ENCODE data around the gene FAM107B. TPM values are rescaled to one million over a fixed set of nuclear protein-coding genes. Genes with fewer than 3 reads are reported as not detected.

FAM107B gene
- total RNA-seq, 4 donors from 2014 or later: 7.3 to 15.6 (median 13.3) TPM

GRCh38 chr10:14701466-14701865 is 73.2 kb downstream of the FAM107B start:
- Histone ChIP-seq H3K9me3 (no peaks in the 10 kb centered on the region), H3K4me1 (no peaks in the 10 kb centered on the region), H3K36me3 (no peaks in the 10 kb centered on the region), H3K4me3 (no peak overlapping the region), H3K27ac (no peak overlapping the region), H3K27me3 (no peaks in the 10 kb centered on the region)
- no peak for ATAC-seq
- TF ChIP-seq POLR2AphosphoS5 (IDR thresholded peaks at IDR 0.05): no peak
- 88 to 90% methylated on average over 5 to 7 of the region's 7 CpGs for WGBS, 2 donors (ENCODE audit: low coverage in 1 of 2)

- no peaks in the 10 kb centered on the region for H3K4me1 ChIP-seq
- 71% methylated on average over 1 of the region's 1 CpG; no CpG with 5 or more reads in 1 of the 2 donors for WGBS, 2 donors (ENCODE audit: low coverage in 1 of 2)
- no peak overlapping the region for H3K27ac ChIP-seq
- H3K27me3 ChIP-seq: no peaks in the 10 kb centered on the region
- H3K36me3 ChIP-seq: no peaks in the 10 kb centered on the region
- H3K4me3 ChIP-seq: no peak overlapping the region
- TF ChIP-seq CTCF (IDR thresholded peaks at IDR 0.05) (no peak), POLR2A (IDR thresholded peaks at IDR 0.05) (no peak), EP300 (IDR thresholded peaks at IDR 0.05) (no peak), POLR2AphosphoS5 (IDR thresholded peaks at IDR 0.05) (no peak)
- ATAC-seq: no peak
- H3K9me3 ChIP-seq: no peaks in the 10 kb centered on the region
These were observed 74.2 kb downstream of the FAM107B start for GRCh38 chr10:14700546-14700945.

GRCh38 chr10:14699482-14699881 is 75.2 kb downstream of the FAM107B start:
- ATAC-seq: no peak
- Histone ChIP-seq H3K27me3 (no peaks in the 10 kb centered on the region), H3K27ac (no peak overlapping the region), H3K9me3 (no peaks in the 10 kb centered on the region), H3K4me1 (no peaks in the 10 kb centered on the region), H3K4me3 (no peak overlapping the region), H3K36me3 (no peaks in the 10 kb centered on the region)
- TF ChIP-seq EP300 (IDR thresholded peaks at IDR 0.05): no peak
- TF ChIP-seq CTCF (IDR thresholded peaks at IDR 0.05): no peak
- no peak for TF ChIP-seq POLR2AphosphoS5 (IDR thresholded peaks at IDR 0.05)
- TF ChIP-seq POLR2A (IDR thresholded peaks at IDR 0.05): no peak
- 96% methylated on average over 4 of the region's 4 CpGs for WGBS, 2 donors (ENCODE audit: low coverage in 1 of 2)

GRCh38 chr10:14698829-14699170 is 75.9 kb downstream of the FAM107B start:
- no peak overlapping the region for H3K27ac ChIP-seq
- no peak overlapping the region for H3K4me3 ChIP-seq
- H3K4me1 ChIP-seq: no peaks in the 10 kb centered on the region
- no peak for TF ChIP-seq CTCF (IDR thresholded peaks at IDR 0.05)
- no peak for TF ChIP-seq EP300 (IDR thresholded peaks at IDR 0.05)
- TF ChIP-seq POLR2AphosphoS5 (IDR thresholded peaks at IDR 0.05): no peak
- no peak for TF ChIP-seq POLR2A (IDR thresholded peaks at IDR 0.05)
- H3K36me3 ChIP-seq: no peaks in the 10 kb centered on the region
- H3K9me3 ChIP-seq: no peaks in the 10 kb centered on the region
- no peaks in the 10 kb centered on the region for H3K27me3 ChIP-seq
- ATAC-seq: no peak
- 52 to 80% methylated on average over 3 of the region's 3 CpGs for WGBS, 2 donors (ENCODE audit: low coverage in 1 of 2)

GRCh38 chr10:14698111-14698828 is 76.4 kb downstream of the FAM107B start:
- Histone ChIP-seq H3K9me3 (no peaks in the 10 kb centered on the region), H3K4me3 (no peak overlapping the region), H3K4me1 (no peaks in the 10 kb centered on the region), H3K36me3 (no peaks in the 10 kb centered on the region), H3K27me3 (no peaks in the 10 kb centered on the region), H3K27ac (no peak overlapping the region)
- no peak for ATAC-seq
- WGBS, 2 donors (ENCODE audit: low coverage in 1 of 2): 53 to 59% methylated on average over 5 of the region's 6 CpGs
- TF ChIP-seq POLR2A (IDR thresholded peaks at IDR 0.05) (no peak), POLR2AphosphoS5 (IDR thresholded peaks at IDR 0.05) (no peak), CTCF (IDR thresholded peaks at IDR 0.05) (no peak), EP300 (IDR thresholded peaks at IDR 0.05) (no peak)

All from gastroesophageal sphincter (tissue), 4 donors.